PC-3 (cell line): Measurements from ENCODE around the gene RGS3.

ENCODE experiments used
- EZH2 ChIP-seq: fragments of 300-600 bp; sonication (generic); IDR thresholded peaks from one replicate; pipeline ENCODE4 v1.6.1; 2017; ENCODE audit warnings: antibody characterized with exemption, mild to moderate bottlenecking, low read length; ENCODE audit not compliant: unreplicated experiment
- TF ChIP-seq, protein P1 (sequence below): fragments of 300-600 bp; sonication (generic); conservative IDR thresholded peaks from 2 replicates; pipeline ENCODE4 v1.5.1; 2017; ENCODE audit warnings: antibody characterized with exemption, low read depth, mild to moderate bottlenecking, low read length

DNA sequence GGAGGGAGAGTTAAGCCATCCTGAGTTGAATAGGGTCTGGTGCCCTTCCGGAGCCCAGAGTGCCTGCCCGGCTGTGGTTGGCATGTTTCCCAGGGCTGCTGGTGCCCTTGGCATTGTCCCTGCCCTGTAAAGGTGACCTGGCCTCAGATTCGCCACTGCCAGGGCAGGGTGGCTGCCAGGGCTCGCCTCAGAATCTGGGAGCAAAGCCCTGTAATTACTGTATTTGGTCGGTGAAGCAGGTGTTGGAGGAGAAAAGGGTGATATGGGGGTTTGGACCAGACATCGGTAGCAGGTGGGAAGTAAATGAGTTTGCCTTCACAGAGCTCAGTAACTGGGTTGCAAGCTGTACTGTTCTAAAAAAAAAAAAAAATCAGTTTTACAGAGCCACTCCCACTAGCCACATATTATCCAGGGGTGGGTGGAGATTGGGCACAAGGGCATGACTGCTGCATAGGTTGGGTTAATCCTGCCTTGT is 47.6 kb downstream of the RGS3 start:
- TF ChIP-seq, protein P1, sequence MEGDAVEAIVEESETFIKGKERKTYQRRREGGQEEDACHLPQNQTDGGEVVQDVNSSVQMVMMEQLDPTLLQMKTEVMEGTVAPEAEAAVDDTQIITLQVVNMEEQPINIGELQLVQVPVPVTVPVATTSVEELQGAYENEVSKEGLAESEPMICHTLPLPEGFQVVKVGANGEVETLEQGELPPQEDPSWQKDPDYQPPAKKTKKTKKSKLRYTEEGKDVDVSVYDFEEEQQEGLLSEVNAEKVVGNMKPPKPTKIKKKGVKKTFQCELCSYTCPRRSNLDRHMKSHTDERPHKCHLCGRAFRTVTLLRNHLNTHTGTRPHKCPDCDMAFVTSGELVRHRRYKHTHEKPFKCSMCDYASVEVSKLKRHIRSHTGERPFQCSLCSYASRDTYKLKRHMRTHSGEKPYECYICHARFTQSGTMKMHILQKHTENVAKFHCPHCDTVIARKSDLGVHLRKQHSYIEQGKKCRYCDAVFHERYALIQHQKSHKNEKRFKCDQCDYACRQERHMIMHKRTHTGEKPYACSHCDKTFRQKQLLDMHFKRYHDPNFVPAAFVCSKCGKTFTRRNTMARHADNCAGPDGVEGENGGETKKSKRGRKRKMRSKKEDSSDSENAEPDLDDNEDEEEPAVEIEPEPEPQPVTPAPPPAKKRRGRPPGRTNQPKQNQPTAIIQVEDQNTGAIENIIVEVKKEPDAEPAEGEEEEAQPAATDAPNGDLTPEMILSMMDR: no peak
- TF ChIP-seq EZH2: no peak
